Pancreas (tissue), 10 donors: ENCODE results near the gene PSG6. TPM values are rescaled to one million over a fixed set of nuclear protein-coding genes. Genes with fewer than 3 reads are reported as not detected.
A peak's percentile ranks its signal among the peaks of the same experiment; 100 is the strongest.
"Not testable (repeated sequence)": the region's sequence is repeated elsewhere in the genome, so short reads cannot be mapped to it uniquely, and the experiment has no call there.

Experiments used
- ATAC-seq, 4 donors: fragments of 200-7000 bp; cut with Tn5 transposase; one replicate each; pipeline versions ENCODE4 v1.8.0 to v1.9.1; 2020; ENCODE audit warnings: mild to moderate bottlenecking in 4 of 4, moderate library complexity in 4 of 4
- DNase-seq, 6 donors: peaks; one replicate each; pipeline ENCODE4 v3.0.0-alpha.2; 2020
- FAIRE-seq: peaks from 2 replicates; lab custom pipeline; 2012; peaks lifted over from hg19 to GRCh38; lab: Jason Lieb, UNC
- H3K27ac ChIP-seq, 4 donors: fragments of 200-600 bp; sonication (generic); 1 replicate in 3 of 4; 2 replicates in 1 of 4; pipeline versions ENCODE4 v1.5.0 to v1.8.0; 2020
- H3K27me3 ChIP-seq, 4 donors: fragments of 200-600 bp; one replicate each; pipeline ENCODE4 v1.8.0; 2021
- H3K36me3 ChIP-seq, 3 donors: fragments of 200-600 bp; sonication (generic) in 1 of 3; one replicate each; pipeline versions ENCODE4 v1.5.0 to v1.8.0; 2020 to 2021
- H3K4me1 ChIP-seq, 3 donors: fragments of 200-600 bp; one replicate each; pipeline ENCODE4 v1.8.0; 2021
- H3K4me3 ChIP-seq, 4 donors: fragments of 200-600 bp; sonication (generic) in 2 of 4; one replicate each; pipeline versions ENCODE4 v1.5.0 to v1.8.0; 2020 to 2021
- H3K9me3 ChIP-seq, 4 donors: fragments of 200-600 bp; one replicate each; pipeline ENCODE4 v1.8.0; 2021
- WGBS, 2 donors: extraction: QIAGEN DNeasy Blood & Tissue Kit; methylation state at CpG; one replicate each; pipeline ENCODE4 v1.1.7; 2013; 5-methylcytosine and 5-hydroxymethylcytosine counted together
- intact Hi-C, 3 donors: fragments of 100-400 bp; cut with DNase I; formaldehyde crosslinking; loops; one replicate each; pipeline versions ENCODE4 v1.11.1 to v1.14.2; 2022
- polyA plus RNA-seq, 2 donors: library from polyadenylated mRNA; stranded (reverse); fragments of 200-250 nt; gene quantifications; one replicate each; pipeline ENCODE4 v1.2.3, GENCODE V29; 2013
- total RNA-seq, 6 donors: library from RNA; stranded (reverse); fragmentation: NEBNext Ultra II Directional in 4 of 6; extraction: Animal tissue kit (Norgen Biotek cat#: 25700) in 4 of 6; gene quantifications; one replicate each; pipeline versions ENCODE4 v1.2.1 to v1.2.4, GENCODE V29; 2021 to 2023
- TF ChIP-seq, protein P1 (sequence below), 4 donors: fragments of 200-600 bp; sonication (generic) in 3 of 4; IDR thresholded peaks; one replicate each; pipeline versions ENCODE4 v1.5.0 to v1.8.0; 2021; ENCODE audit warnings: antibody characterized with exemption in 4 of 4
- donor health status: healthy with polysubstance abuse.
- donor health status: DM: no; HTN: no; CAD: no; lungs with moderate emphysema.
- donor health status: DM: no; HTN: no; CAD: no.
- donor health status: control.
- donor health status: control.
- donor health status: Bipolar disorder and iron deficiency.
- donor health status: DM: yes; HTN: yes; CAD: no.
- donor health status: DM: no; HTN: no; CAD: no.
- donor health status: DM: no; HTN: no; CAD: no.
- donor health status: DM: yes; HTN: yes; CAD: no.

PSG6 gene
- total and polyA plus RNA-seq, 8 donors: not detected

DNA sequence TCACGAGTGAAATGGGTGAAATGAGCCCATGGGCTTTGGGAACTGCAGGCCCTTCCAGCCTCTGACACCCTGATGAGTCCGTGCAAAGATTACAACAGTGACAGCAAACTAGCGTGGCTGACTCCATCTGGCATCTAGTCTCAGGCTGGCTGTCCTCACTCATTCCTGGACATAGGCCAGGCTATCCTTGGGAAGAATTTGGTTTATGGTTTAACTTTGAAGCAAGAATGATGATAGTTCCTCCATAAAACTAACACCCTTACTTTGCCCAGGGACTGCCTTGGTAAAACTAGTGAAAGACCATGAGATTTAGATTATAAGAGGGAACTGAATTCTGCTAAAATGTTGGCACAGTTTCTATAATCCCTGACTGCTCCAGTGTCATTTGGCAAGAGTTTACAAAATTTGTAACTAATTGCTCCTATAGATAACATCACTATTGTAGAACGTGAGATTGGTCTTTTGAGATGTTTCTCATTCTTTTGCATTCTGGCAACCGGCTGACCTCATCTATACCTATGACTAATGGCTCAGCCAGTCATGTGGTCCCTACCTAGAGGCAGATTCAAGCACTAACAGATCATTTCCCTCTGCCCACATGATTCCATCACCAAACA is 14.9 kb upstream of the PSG6 start:
- ATAC-seq, DNase-seq, H3K4me3 ChIP-seq, H3K27ac ChIP-seq, intact Hi-C loops, H3K9me3 ChIP-seq, H3K4me1 ChIP-seq, FAIRE-seq, H3K36me3 ChIP-seq, H3K27me3 ChIP-seq: not testable (repeated sequence)
- WGBS, 2 donors: 26 to 40% methylated on average over 5 of the region's 5 CpGs

DNA sequence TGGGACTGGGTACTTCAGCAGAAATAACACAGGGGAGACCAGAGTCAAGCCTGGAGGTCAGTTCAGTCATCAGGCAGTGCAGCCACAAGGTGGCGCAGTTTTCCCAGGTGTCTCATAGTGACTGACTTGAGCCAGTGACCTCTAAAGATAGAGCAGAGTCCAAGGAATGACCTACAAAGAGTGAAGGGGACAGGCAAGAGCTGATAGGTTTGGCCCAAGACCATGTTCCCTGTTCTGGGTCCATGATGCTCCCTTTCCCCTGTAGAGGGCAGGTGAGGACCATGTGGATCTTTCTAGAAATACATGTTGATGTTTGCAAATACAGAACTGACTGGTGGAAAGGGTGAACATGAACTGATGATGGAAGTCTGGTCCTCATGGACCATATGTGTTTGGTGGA is 12.5 kb upstream of the PSG6 start:
- intact Hi-C loops, H3K4me1 ChIP-seq, ATAC-seq, H3K9me3 ChIP-seq, H3K27me3 ChIP-seq, H3K27ac ChIP-seq, H3K4me3 ChIP-seq, H3K36me3 ChIP-seq, FAIRE-seq: not testable (repeated sequence)
- peak in 3 of 6 donors; percentile 24 to 57 (median 46) for DNase-seq
- WGBS, 2 donors: 6 to 22% methylated on average over 1 of the region's 1 CpG

DNA sequence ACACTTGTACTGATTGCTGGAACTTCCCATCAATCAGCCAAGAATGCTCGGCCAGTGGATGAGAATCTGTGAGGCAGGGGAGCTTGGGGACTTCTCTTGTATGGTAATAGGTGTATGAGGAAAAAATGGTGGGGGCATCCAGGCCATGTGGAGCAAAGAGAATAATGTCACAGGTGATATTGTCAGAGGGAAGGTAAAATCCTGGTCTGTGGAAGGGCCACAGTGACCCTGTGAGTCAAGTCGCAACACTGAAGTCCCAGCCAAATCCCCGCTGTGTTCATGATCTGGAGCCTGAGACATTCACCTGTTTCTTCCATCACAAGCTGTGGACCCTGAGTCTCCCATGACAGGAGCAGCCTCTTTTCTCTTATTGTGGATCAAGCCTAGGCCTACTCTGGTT is 11.2 kb upstream of the PSG6 start:
- DNase-seq (no peak), ATAC-seq (no peak), FAIRE-seq (no peak)
- Histone ChIP-seq H3K9me3 (no peaks in the 10 kb centered on the region), H3K36me3 (no peaks in the 10 kb centered on the region), H3K27me3 (no peaks in the 10 kb centered on the region), H3K4me1 (no peaks in the 10 kb centered on the region), H3K4me3 (no peak overlapping the region), H3K27ac (no peak overlapping the region)
- TF ChIP-seq, protein P1, sequence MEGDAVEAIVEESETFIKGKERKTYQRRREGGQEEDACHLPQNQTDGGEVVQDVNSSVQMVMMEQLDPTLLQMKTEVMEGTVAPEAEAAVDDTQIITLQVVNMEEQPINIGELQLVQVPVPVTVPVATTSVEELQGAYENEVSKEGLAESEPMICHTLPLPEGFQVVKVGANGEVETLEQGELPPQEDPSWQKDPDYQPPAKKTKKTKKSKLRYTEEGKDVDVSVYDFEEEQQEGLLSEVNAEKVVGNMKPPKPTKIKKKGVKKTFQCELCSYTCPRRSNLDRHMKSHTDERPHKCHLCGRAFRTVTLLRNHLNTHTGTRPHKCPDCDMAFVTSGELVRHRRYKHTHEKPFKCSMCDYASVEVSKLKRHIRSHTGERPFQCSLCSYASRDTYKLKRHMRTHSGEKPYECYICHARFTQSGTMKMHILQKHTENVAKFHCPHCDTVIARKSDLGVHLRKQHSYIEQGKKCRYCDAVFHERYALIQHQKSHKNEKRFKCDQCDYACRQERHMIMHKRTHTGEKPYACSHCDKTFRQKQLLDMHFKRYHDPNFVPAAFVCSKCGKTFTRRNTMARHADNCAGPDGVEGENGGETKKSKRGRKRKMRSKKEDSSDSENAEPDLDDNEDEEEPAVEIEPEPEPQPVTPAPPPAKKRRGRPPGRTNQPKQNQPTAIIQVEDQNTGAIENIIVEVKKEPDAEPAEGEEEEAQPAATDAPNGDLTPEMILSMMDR (IDR thresholded peaks at IDR 0.05): no peak
- WGBS, 2 donors: 63 to 77% methylated on average over 3 of the region's 3 CpGs
- intact Hi-C loops: no loop called here

DNA sequence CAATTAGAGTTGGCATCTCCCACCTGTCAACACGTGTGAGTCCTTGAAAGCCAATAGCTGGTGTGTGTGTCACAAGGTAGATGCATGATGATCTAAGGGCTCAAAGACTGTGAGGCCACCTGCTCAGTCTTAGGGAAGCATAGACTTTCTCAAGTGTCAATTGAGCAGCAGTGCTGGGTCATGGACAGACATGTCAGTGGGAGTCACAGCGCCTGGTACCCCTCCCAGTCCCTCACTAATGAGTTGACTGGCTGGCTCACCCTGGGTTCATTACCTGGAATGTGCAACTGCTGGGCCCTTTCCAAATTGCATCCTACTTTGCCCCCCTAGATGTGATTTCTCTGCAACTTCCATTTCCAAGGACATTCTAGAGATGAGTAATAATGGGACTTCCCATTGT is 9.1 kb upstream of the PSG6 start:
- no peaks in the 10 kb centered on the region for H3K4me1 ChIP-seq
- H3K36me3 ChIP-seq: no peaks in the 10 kb centered on the region
- TF ChIP-seq, protein P1 (IDR thresholded peaks at IDR 0.05): no peak
- intact Hi-C loops: no loop called here
- no peaks in the 10 kb centered on the region for H3K27me3 ChIP-seq
- no peak for ATAC-seq
- no peaks in the 10 kb centered on the region for H3K9me3 ChIP-seq
- H3K27ac ChIP-seq: no peak overlapping the region
- DNase-seq: no peak
- no peak for FAIRE-seq
- WGBS, 2 donors: 37 to 41% methylated on average over 2 of the region's 2 CpGs
- H3K4me3 ChIP-seq: no peak overlapping the region

DNA sequence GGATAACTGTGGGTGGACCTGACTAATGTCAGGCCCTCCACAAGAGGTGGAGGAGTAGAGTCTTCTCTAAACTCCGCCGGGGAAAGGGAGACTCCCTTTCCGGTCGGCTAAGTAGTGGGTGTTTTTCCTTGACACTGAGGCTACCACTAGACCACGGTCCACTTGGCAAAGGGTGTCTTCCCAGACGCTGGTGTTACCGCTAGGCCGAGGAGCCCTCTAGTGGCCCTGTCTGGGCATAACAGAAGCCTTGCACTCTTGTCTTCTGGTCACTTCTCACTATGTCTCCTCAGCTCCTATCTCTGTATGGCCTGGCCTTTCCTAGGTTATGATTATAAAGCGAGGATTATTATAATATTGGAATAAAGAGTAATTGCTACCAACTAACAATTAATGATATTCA is 5.4 kb upstream of the PSG6 start:
- H3K27ac ChIP-seq, H3K27me3 ChIP-seq, ATAC-seq, H3K4me3 ChIP-seq, H3K36me3 ChIP-seq, intact Hi-C loops, H3K9me3 ChIP-seq, H3K4me1 ChIP-seq, FAIRE-seq, DNase-seq: not testable (repeated sequence)
- WGBS, 2 donors: 34 to 39% methylated on average over 9 of the region's 9 CpGs
- TF ChIP-seq, protein P1 (IDR thresholded peaks at IDR 0.05): peak in 3 of 4 donors; percentile 10 to 31 (median 19)

DNA sequence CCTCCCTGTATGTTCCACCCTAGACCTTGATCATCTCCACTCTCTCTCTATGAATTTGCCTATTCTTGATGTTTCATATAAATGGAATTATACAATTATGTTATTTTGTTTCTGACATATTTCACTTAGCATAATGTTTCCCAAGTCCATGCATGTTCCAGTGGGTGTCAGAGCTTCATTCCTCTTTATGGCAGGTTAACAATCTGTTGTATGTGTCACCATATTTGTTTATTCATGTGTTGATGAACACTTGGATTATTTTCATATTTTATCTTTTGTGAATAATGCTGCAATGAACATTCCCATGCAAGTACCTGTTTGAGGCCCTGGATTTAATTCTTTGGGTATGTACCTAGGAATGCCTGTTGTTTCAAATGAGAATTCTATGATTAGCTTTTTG is 3.3 kb upstream of the PSG6 start:
- H3K9me3 ChIP-seq, H3K36me3 ChIP-seq, ATAC-seq, H3K27ac ChIP-seq, intact Hi-C loops, H3K4me1 ChIP-seq, FAIRE-seq, H3K4me3 ChIP-seq, H3K27me3 ChIP-seq, DNase-seq: not testable (repeated sequence)
